ENCODE data around the gene CCL20. TPM values are rescaled to one million over a fixed set of nuclear protein-coding genes. Genes with fewer than 3 reads are reported as not detected.

The CCL20 gene
- total and polyA plus RNA-seq, 2 donors from 2014 or later: 2.5 to 2.7 TPM

- peak overlapping the region in 1 of 3 donors; percentile 36 for H3K9ac ChIP-seq (ENCODE audit: low read length in 3 of 3)
- TF ChIP-seq, protein P1, sequence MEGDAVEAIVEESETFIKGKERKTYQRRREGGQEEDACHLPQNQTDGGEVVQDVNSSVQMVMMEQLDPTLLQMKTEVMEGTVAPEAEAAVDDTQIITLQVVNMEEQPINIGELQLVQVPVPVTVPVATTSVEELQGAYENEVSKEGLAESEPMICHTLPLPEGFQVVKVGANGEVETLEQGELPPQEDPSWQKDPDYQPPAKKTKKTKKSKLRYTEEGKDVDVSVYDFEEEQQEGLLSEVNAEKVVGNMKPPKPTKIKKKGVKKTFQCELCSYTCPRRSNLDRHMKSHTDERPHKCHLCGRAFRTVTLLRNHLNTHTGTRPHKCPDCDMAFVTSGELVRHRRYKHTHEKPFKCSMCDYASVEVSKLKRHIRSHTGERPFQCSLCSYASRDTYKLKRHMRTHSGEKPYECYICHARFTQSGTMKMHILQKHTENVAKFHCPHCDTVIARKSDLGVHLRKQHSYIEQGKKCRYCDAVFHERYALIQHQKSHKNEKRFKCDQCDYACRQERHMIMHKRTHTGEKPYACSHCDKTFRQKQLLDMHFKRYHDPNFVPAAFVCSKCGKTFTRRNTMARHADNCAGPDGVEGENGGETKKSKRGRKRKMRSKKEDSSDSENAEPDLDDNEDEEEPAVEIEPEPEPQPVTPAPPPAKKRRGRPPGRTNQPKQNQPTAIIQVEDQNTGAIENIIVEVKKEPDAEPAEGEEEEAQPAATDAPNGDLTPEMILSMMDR (IDR thresholded peaks at IDR 0.05; ENCODE audit: borderline replicate concordance, extremely low read depth, insufficient read depth): no peak
- intact Hi-C loops (cut with DNase I): no loop called here
- no peaks in the 10 kb centered on the region for H3K27me3 ChIP-seq (ENCODE audit: control insufficient read depth, insufficient read depth, low read length)
- H3K27ac ChIP-seq (ENCODE audit: low read depth in 2 of 2, low read length in 2 of 2): peak overlapping the region; percentile 43 to 75
- no peaks in the 10 kb centered on the region for H3K9me3 ChIP-seq (ENCODE audit: control insufficient read depth in 2 of 3, insufficient read depth in 1 of 3, low read length in 3 of 3)
- no peaks in the 10 kb centered on the region for H3K36me3 ChIP-seq (ENCODE audit: control insufficient read depth in 2 of 3, insufficient read depth in 3 of 3, low read length in 3 of 3)
- H3K4me3 ChIP-seq (ENCODE audit: low read length in 3 of 3): peak overlapping the region in 1 of 3 donors; percentile 19
- DNase-seq (peak in 2 of 5 donors; percentile 39 to 49), FAIRE-seq (no peak)
- peaks cover 0 to 13% (median 8%) of the 10 kb centered on the region in 3 donors for H3K4me1 ChIP-seq (ENCODE audit: control insufficient read depth in 2 of 3, insufficient read depth in 2 of 3, low read depth in 1 of 3, low read length in 3 of 3)
Measured at GRCh38 chr2:227819398-227819697, 5.7 kb downstream of the CCL20 start.

DNA sequence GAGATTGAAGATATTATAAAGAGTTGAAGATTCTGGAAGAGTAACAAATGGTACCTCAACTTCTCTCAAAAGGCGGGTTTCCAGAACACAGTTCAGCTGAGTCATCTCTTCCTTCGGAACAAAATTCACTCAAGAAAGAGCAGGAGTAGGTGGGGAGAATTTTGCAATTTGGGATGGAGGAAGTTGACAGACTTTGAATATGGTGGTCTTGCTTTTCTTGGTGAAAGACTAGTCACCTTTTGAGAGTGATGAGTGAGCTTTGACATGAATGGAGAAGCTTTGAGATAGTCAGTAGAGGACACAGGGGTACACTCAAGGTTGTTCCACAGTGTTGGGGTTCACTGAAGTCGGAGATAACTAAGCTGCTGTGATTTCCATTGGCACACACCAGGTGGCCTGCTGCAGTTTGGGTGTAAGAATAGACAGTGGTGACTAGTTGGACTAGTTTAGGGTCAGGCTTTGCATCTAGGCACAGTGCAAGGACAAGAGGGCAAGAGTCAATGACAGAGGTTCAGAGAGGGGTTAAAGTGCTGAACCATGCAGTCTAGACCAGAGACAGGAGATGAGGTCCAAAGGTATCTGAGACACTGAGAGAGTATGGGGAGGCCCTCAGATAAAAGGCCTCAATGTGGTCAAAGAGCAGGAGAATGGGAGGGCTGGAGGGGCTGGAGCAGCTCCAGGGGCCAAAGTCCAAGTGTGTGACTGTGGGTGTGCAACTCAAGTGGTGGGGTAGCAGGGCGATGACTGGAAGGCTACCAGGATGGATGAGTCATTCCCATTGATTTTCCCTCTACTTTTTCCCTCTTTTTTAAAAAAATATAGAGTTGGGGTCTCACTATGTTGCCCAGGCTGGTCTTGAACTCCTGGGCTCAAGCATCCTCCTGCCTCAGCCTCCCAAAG lies 7.7 kb downstream of the CCL20 start:
- intact Hi-C loops (cut with DNase I): no loop called here
- no peak for DNase-seq
- Histone ChIP-seq H3K9ac (ENCODE audit: low read length in 3 of 3) (no peak overlapping the region), H3K27ac (ENCODE audit: low read depth in 2 of 2, low read length in 2 of 2) (no peak overlapping the region), H3K36me3 (ENCODE audit: control insufficient read depth in 2 of 3, insufficient read depth in 3 of 3, low read length in 3 of 3) (no peaks in the 10 kb centered on the region), H3K9me3 (ENCODE audit: control insufficient read depth in 2 of 3, insufficient read depth in 1 of 3, low read length in 3 of 3) (no peaks in the 10 kb centered on the region), H3K4me3 (ENCODE audit: low read length in 3 of 3) (no peak overlapping the region), H3K4me1 (ENCODE audit: control insufficient read depth in 2 of 3, insufficient read depth in 2 of 3, low read depth in 1 of 3, low read length in 3 of 3) (peaks cover 0 to 15% (median 8%) of the 10 kb centered on the region in 3 donors), H3K27me3 (ENCODE audit: control insufficient read depth, insufficient read depth, low read length) (no peaks in the 10 kb centered on the region)
- TF ChIP-seq, protein P1 (IDR thresholded peaks at IDR 0.05; ENCODE audit: borderline replicate concordance, extremely low read depth, insufficient read depth): no peak
- no peak for FAIRE-seq

- DNase-seq (no peak), FAIRE-seq (no peak)
- Histone ChIP-seq H3K9ac (ENCODE audit: low read length in 3 of 3) (no peak overlapping the region), H3K4me1 (ENCODE audit: control insufficient read depth in 2 of 3, insufficient read depth in 2 of 3, low read depth in 1 of 3, low read length in 3 of 3) (peaks cover 0 to 15% (median 8%) of the 10 kb centered on the region in 3 donors), H3K36me3 (ENCODE audit: control insufficient read depth in 2 of 3, insufficient read depth in 3 of 3, low read length in 3 of 3) (no peaks in the 10 kb centered on the region), H3K27me3 (ENCODE audit: control insufficient read depth, insufficient read depth, low read length) (no peaks in the 10 kb centered on the region), H3K9me3 (ENCODE audit: control insufficient read depth in 2 of 3, insufficient read depth in 1 of 3, low read length in 3 of 3) (no peaks in the 10 kb centered on the region), H3K27ac (ENCODE audit: low read depth in 2 of 2, low read length in 2 of 2) (no peak overlapping the region), H3K4me3 (ENCODE audit: low read length in 3 of 3) (no peak overlapping the region)
- intact Hi-C loops (cut with DNase I): no loop called here
- TF ChIP-seq, protein P1 (IDR thresholded peaks at IDR 0.05; ENCODE audit: borderline replicate concordance, extremely low read depth, insufficient read depth): no peak
Measured at GRCh38 chr2:227822416-227823003, 8.9 kb downstream of the CCL20 start.
